Astrocyte of the spinal cord (primary cell): Measurements from ENCODE around the gene POP7.
"Not testable (repeated sequence)": the region's sequence is repeated elsewhere in the genome, so short reads cannot be mapped to it uniquely, and the experiment has no call there.

ENCODE experiments used
- DNase-seq: peaks from one replicate; pipeline ENCODE4 v3.0.0; 2011; ENCODE audit warnings: low read depth, low spot score
- H3K4me3 ChIP-seq: 2 replicates; pipeline ENCODE4 v1.5.1; 2011; ENCODE audit warnings: low read depth, mild to moderate bottlenecking, low read length, moderate library complexity
- in situ Hi-C: cut with HindIII; loops from 2 replicates; pipeline ENCODE4 v1.10.0; 2017; ENCODE audit warnings: low sequenced_read_pairs
- TF ChIP-seq, protein P1 (sequence below): IDR thresholded peaks from 2 replicates; pipeline ENCODE4 v1.5.1; 2012; ENCODE audit warnings: low read depth, mild to moderate bottlenecking, low read length, inconsistent platforms

POP7 gene

DNA sequence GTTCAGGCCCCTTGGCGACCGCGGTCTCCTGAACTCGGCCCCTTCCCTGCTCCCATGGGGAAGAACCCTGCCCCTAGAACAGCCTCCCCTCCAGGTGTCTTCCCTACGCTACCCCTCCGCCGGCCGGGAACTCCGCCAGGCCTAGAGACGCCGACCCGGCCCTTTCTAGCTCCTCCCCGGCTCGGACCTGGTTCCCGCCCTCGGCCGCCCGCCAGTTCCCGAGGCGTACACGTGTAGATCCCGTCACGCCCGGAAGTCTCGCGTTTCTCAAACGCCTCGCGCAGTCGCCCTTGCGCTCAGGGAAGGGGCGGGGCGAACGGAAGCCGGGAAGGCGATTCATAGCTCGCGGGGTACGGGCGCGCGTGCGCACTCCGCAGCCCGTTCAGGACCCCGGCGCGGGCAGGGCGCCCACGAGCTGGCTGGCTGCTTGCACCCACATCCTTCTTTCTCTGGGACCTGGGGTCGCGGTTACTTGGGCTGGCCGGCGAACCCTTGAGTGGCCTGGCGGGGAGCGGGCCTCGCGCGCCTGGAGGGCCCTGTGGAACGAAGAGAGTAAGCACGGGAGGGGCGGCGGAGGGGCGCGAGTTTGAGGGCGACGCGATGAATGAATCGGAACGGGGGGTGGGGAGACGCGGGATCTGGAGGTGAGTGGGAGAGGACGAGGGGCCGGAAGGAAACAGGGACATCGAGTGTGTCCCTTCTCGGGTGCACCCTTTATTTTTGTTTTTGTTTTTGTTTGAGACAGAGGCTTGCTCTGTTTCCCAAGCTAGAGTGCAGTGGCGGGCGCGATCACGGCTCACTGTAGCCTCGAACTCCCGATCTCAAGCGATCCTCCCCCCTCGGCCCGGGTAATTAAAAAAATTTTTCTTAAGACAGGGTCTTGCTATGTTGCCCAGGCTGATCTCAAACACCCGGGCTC, at the start of gene POP7:
POP7 (plus strand) TSS at position 369 of the 919 bp plus-strand sequence. CDS start 710 bp downstream, outside the sequence.
- in situ Hi-C loops, result no loop called here
- H3K4me3 ChIP-seq, result peak within 1 kb of the TSS; percentile 82
- TF ChIP-seq, protein P1, sequence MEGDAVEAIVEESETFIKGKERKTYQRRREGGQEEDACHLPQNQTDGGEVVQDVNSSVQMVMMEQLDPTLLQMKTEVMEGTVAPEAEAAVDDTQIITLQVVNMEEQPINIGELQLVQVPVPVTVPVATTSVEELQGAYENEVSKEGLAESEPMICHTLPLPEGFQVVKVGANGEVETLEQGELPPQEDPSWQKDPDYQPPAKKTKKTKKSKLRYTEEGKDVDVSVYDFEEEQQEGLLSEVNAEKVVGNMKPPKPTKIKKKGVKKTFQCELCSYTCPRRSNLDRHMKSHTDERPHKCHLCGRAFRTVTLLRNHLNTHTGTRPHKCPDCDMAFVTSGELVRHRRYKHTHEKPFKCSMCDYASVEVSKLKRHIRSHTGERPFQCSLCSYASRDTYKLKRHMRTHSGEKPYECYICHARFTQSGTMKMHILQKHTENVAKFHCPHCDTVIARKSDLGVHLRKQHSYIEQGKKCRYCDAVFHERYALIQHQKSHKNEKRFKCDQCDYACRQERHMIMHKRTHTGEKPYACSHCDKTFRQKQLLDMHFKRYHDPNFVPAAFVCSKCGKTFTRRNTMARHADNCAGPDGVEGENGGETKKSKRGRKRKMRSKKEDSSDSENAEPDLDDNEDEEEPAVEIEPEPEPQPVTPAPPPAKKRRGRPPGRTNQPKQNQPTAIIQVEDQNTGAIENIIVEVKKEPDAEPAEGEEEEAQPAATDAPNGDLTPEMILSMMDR, result no peak
- peak; percentile 99 for DNase-seq

DNA sequence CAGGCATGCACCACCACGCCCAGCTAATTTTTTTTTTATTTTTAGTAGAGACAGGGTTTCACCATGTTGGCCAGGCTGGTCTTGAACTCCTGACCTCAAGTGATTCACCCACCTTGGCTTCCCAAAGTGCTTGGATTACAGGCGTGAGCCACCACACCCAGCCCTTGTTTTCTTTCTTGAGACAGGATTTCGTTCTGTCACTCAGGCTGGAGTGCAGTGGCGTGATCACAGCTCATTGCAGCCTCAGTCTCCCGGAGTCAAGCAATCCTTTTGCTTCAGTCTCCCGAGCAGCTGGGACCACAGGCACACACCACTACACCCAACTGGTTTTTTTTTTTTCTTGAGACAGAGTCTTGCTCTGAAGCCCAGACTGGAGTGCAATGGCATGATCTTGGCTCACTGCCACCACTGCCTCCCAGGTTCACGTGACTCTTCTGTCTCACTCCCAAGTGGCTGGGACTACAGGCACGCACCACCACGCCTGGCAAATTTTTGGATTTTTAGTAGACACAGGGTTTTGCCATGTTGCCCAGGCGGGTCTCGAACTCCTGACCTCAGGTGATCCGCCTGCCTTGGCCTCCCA, 43.6 kb upstream of the POP7 start:
- in situ Hi-C loops, DNase-seq, H3K4me3 ChIP-seq: not testable (repeated sequence)

GRCh38 chr7:100665168-100665726, 40.7 kb upstream of the POP7 start:
- no peak overlapping the region for H3K4me3 ChIP-seq
- in situ Hi-C loops, result no loop called here
- DNase-seq, result no peak
- TF ChIP-seq, protein P1, result no peak

- no peak overlapping the region for H3K4me3 ChIP-seq
- in situ Hi-C loops, result no loop called here
- no peak for DNase-seq
- TF ChIP-seq, protein P1, result no peak
Observed at GRCh38 chr7:100667331-100668068, 38.4 kb upstream of the POP7 start.

- no peak overlapping the region for H3K4me3 ChIP-seq
- DNase-seq, result no peak
- in situ Hi-C loops, result no loop called here
- TF ChIP-seq, protein P1, result no peak
Observed at GRCh38 chr7:100668069-100668449, 37.9 kb upstream of the POP7 start.

- H3K4me3 ChIP-seq, in situ Hi-C loops, DNase-seq: not testable (repeated sequence)
Observed at GRCh38 chr7:100669106-100669505, 36.8 kb upstream of the POP7 start.

DNA sequence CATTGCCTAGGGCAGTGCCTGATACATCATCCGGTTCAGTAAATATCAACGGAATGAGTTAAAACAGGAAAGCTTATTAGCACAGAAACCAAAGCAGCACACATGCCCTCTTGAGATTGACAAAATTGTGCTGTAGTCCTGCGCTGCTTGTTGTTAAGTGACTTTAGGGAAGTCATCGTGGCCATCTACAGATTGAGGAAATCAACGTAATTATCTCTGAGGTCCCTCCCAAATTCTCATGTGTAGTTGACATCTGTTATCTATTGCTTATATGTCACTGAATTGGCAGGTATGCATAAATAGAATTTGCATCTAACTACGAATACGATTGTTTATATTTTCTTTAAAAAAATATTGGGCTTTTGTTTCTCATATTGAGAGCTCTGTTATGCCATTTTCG, 35.8 kb upstream of the POP7 start:
- H3K4me3 ChIP-seq, result no peak overlapping the region
- DNase-seq, result no peak
- TF ChIP-seq, protein P1, result no peak
- in situ Hi-C loops, result no loop called here
